IPS-18a (cell line): ENCODE measurements around the gene ASMTL.
"Not testable (repeated sequence)": the region's sequence is repeated elsewhere in the genome, so short reads cannot be mapped to it uniquely, and the experiment has no call there.

Experiments
- H3K27ac ChIP-seq: one replicate; pipeline ENCODE4 v1.5.1; 2013; ENCODE audit warnings: low read length
- H3K27me3 ChIP-seq: one replicate; pipeline ENCODE4 v1.6.1; 2013; ENCODE audit warnings: mild to moderate bottlenecking, low read length; ENCODE audit not compliant: control insufficient read depth, insufficient read depth
- H3K36me3 ChIP-seq: one replicate; pipeline ENCODE4 v1.6.1; 2013; ENCODE audit warnings: low read depth, low read length; ENCODE audit not compliant: control insufficient read depth
- H3K4me1 ChIP-seq: one replicate; pipeline ENCODE4 v1.6.1; 2013; ENCODE audit warnings: low read depth, low read length; ENCODE audit not compliant: control insufficient read depth
- H3K4me3 ChIP-seq: one replicate; pipeline ENCODE4 v1.5.1; 2013; ENCODE audit warnings: low read length
- H3K9ac ChIP-seq: one replicate; pipeline ENCODE4 v1.6.1; 2013; ENCODE audit warnings: mild to moderate bottlenecking, low read length, moderate library complexity
- H3K9me3 ChIP-seq: one replicate; pipeline ENCODE4 v1.6.1; 2013; ENCODE audit warnings: low read depth, low read length; ENCODE audit not compliant: control insufficient read depth

The ASMTL gene

DNA sequence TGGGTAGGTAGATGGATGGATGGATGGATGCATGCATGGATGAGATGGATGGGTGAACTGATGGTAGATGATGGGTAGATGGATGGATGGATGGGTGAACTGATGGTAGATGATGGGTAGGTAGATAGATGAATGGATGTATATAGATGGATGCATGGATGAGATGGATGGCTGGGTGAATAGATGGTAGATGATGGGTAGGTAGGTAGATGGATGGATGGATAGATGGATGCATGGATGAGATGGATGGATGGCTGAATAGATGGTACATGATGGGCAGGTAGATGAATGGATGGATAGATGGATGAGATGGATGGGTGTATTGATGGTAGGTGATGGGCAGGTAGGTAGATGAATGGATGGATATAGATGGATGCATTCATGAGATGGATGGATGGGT, 45.7 kb downstream of the ASMTL start:
- no peak overlapping the region for H3K4me3 ChIP-seq
- no peak overlapping the region for H3K27ac ChIP-seq
- no peak overlapping the region for H3K9ac ChIP-seq
- peaks cover 57% of the 10 kb centered on the region for H3K36me3 ChIP-seq
- no peaks in the 10 kb centered on the region for H3K9me3 ChIP-seq
- H3K27me3 ChIP-seq: no peaks in the 10 kb centered on the region
- H3K4me1 ChIP-seq: no peaks in the 10 kb centered on the region

DNA sequence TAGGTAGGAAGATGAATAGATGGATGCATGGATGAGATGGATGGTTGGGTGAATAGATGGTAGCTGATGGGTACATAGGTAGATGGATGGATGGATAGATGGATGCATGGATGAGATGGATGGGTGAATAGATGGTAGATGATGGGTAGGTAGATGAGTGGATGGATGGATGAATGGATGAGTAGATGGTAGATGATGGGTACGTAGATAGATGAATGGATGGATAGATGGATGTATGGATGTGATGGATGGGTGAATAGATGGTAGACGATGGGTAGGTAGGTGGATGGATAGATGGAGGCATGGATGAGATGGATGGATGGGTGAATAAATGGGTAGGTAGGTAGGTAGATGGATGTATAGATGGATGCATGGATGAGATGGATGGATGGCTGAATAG, 46.9 kb downstream of the ASMTL start:
- H3K27me3 ChIP-seq, H3K4me1 ChIP-seq, H3K4me3 ChIP-seq, H3K9ac ChIP-seq, H3K9me3 ChIP-seq, H3K27ac ChIP-seq: not testable (repeated sequence)
- H3K36me3 ChIP-seq: peaks cover 49% of the 10 kb centered on the region

DNA sequence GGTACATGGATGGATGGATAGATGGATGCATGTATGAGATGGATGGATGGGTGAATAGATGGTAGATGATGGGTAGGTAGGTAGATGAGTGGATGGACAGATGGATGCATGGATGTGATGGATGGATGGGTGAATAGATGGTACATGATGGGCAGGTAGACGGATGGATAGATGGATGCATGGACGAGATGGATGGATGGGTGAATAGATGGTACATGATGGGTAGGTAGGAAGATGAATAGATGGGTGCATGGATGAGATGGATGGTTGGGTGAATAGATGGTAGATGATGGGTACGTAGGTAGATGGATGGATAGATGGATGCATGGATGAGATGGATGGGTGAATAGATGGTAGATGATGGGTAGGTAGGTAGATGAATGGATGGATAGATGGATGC, 48.8 kb downstream of the ASMTL start:
- not testable (repeated sequence) for H3K4me1 ChIP-seq, H3K4me3 ChIP-seq, H3K9ac ChIP-seq, H3K27ac ChIP-seq, H3K9me3 ChIP-seq, H3K27me3 ChIP-seq
- H3K36me3 ChIP-seq: peaks cover 58% of the 10 kb centered on the region

DNA sequence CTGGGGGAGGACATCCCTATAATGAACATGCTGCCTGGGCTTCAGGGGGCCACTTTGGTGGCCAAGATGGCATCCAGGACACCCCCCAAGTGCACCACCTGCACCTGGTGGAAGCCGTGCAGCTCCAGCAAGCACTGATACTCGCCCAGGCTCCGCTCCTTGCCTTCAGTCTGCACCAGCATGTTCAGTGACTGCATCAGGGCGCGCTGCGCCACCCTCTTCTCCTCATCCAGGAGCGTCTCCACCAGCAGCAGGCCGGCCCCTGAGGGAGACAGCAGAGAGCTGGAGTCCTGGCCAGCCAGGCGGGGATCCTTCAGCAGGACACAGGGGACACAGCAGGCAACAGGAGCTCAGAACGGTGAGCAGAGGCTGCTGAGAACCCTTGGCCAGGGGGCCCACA, 49.5 kb downstream of the ASMTL start:
- no peak overlapping the region for H3K9ac ChIP-seq
- peaks cover 58% of the 10 kb centered on the region for H3K36me3 ChIP-seq
- no peaks in the 10 kb centered on the region for H3K27me3 ChIP-seq
- H3K27ac ChIP-seq: no peak overlapping the region
- no peaks in the 10 kb centered on the region for H3K9me3 ChIP-seq
- H3K4me3 ChIP-seq: no peak overlapping the region
- H3K4me1 ChIP-seq: no peaks in the 10 kb centered on the region

DNA sequence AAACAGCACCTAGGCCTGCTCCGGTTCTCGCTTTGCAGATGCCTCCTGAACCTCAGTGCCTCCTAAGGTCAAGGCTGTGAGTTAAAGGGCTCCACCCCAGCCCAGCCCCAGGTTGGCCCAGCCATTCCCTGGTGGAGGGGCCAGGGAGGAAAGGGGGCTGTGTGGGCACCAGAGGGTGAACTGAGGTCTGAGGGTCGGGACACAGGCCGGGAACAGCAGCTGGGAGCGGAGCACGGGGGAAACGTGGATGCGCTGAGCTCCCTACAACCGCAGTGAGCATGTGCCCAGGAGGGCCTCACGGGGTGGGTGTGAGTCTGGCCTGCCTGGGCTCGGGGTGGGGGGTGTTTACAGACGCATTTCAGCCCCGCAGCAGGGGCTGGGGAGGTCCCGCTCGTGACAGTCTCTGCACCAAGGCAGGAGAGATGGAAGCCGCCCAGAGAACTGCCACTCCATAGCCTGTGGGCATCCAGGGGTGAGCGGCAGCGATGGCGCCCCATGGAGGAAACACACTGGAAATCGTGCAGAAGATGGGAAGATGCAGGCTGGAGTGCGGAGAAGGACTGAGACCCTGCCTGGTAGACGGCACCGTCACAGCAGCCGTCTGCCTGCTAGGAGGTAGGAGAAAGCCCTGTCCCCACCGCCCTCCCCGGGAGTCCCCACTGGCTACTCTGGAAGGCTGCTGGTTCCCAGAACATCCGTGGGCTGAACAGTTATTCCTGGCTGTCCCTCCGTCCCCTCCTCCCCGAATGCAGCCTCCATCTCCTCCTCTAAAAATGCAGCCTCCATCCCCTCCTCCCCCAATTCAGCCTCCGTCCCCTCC, 50.9 kb downstream of the ASMTL start:
- Histone ChIP-seq H3K27me3 (no peaks in the 10 kb centered on the region), H3K36me3 (peaks cover 50% of the 10 kb centered on the region)

DNA sequence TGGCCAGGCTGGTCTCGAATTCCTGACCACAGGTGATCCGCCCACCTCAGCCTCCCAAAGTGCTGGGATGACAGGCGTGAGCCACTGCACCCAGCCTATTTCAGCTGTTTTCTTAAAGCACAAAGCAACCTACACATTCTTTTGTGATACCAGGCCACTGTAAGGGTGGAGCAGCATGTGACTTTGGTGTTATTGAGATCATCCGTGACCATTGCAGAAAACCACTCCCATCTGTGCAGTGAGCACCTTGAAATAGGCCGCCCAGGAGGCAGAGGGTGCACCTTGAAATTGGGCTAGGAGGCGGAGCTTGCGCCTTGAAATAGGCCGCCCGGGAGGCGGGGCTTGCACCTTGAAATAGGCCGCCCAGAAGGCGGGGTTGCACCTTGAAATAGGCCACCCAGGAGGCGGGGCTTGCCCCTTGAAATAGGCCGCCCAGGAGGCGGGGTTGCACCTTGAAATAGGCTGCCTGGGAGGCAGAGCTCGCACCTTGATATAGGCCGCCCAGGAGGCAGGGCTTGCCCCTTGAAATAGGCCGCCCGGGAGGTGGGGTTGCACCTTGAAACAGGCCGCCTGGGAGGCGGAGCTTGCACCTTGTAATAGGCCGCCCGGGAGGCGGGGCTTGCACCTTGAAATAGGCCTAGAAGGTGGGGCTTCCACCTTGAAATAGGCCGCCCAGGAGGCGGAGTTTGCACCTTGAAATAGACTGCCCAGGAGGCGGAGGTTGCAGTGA, 51.8 kb downstream of the ASMTL start:
- Histone ChIP-seq H3K9ac (no peak overlapping the region), H3K36me3 (peaks cover 48% of the 10 kb centered on the region)

More for the DNA sequence above, 50.9 kb downstream of the ASMTL start:
- H3K4me3 ChIP-seq: no peak overlapping the region
- H3K9me3 ChIP-seq: no peaks in the 10 kb centered on the region
- no peaks in the 10 kb centered on the region for H3K4me1 ChIP-seq
- H3K9ac ChIP-seq: no peak overlapping the region
- H3K27ac ChIP-seq: no peak overlapping the region

DNA sequence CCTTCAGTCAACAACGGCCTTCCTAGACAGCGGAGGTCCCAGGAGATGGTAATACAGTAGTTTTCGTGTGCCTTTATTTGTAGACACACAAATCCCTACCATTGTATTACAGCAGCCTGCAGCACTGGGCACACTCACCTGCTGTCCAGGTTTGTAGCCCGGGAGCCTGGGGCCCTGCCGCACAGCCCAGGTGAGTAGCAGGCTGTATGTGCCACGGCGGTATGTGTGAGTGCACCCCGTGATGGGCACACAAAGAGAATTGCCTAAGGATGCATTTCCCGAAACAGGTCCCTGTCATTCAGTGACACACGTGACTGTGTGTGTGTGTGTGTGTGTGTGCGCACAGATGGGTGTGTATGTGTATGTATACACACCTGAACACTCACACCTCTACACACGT, 52.7 kb downstream of the ASMTL start:
- H3K9me3 ChIP-seq: no peaks in the 10 kb centered on the region
- no peak overlapping the region for H3K9ac ChIP-seq
- H3K4me3 ChIP-seq: no peak overlapping the region
- H3K4me1 ChIP-seq: no peaks in the 10 kb centered on the region
- no peaks in the 10 kb centered on the region for H3K27me3 ChIP-seq
- no peak overlapping the region for H3K27ac ChIP-seq
- peaks cover 42% of the 10 kb centered on the region for H3K36me3 ChIP-seq

More for the DNA sequence above, 51.8 kb downstream of the ASMTL start:
- Histone ChIP-seq H3K9me3 (no peaks in the 10 kb centered on the region), H3K27me3 (no peaks in the 10 kb centered on the region), H3K4me3 (no peak overlapping the region), H3K4me1 (no peaks in the 10 kb centered on the region), H3K27ac (no peak overlapping the region)

DNA sequence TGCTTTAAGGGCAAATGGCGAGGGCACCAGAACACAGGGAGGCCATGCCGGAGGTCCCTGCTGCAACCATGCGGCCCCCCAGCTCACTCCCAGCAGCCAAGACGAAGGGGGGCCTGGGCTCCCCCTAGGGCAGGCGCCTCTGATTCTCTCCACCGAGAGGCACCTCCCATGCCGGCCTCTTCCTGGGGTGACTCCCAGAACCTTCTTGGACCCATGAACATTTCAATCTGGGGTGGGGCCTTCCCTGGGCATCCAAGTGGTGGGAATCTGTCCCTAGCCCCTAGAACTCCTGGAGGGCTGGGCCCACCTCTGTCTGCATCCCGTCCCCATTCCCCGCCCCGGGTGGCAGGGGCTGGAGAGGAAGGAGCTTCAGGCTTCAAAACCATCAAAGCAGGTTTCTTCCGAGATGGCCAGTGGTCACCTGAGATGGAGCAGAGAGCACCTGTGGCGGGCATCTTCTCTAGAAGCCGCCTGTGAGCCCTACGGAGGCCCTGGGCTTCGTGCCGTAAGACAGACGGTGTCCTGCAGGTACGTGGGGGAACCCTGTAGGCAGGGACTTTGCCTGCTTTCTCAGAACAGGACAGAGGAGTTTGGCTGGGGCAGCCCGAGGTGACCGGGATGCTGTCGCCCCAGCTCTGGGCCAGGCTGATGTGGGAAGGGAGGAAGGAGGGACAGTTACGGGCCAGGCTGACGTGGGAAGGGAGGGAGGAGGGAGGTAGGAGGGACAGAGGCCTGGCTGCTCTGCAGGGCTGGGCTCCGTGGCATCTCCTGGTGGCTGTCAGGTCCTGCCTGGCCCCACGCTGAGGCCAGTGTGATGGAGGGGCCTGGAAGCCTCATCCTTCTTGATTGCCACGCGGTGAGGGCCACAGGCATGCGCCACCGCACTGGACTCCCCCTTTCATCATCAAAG, 54.0 kb downstream of the ASMTL start:
- Histone ChIP-seq H3K9ac (no peak overlapping the region), H3K4me1 (no peaks in the 10 kb centered on the region), H3K9me3 (no peaks in the 10 kb centered on the region), H3K4me3 (no peak overlapping the region), H3K36me3 (peaks cover 28% of the 10 kb centered on the region), H3K27ac (no peak overlapping the region), H3K27me3 (no peaks in the 10 kb centered on the region)

DNA sequence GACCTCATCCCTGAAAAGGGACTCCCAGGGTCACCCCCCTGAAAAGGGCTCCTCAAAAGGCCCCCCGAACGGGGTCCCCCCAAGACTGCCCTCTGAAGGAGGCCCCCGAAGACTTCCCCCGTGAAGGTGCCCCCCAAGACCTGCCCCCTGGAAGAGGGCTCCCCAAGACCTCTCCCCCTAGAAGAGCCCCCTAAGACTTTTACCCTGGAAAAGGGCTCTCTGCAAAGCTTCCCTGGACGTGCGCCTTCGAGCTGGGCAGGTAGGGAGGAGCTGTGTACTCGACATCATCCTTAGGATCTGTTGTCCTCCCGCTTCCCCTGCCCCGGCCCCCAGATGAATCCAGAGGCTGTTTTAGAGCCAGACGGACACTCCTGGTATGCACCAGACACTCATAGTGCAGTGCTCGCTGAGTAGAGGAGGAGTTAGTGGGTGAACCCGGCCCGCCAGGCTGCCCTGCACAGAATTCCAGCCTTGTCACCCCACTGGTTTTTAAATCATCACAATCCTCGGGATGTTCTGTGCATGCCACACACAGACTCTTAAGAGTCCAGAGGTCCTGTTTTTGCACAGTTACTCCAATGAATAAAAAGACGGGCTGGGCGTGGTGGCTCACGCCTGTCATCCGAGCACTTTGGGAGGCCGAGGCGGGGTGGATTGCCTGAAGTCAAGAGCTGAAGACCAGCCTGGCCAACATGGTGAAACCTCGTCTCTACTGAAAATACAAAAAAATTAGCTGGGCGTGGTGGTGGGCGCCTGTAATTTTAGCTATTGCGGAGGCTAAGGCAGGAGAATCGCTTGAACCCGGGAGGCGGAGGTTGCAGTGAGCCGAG, 55.1 kb downstream of the ASMTL start:
- H3K9ac ChIP-seq: no peak overlapping the region
- H3K9me3 ChIP-seq: no peaks in the 10 kb centered on the region
- H3K4me1 ChIP-seq: no peaks in the 10 kb centered on the region
- H3K4me3 ChIP-seq: no peak overlapping the region
- H3K27me3 ChIP-seq: no peaks in the 10 kb centered on the region
- no peak overlapping the region for H3K27ac ChIP-seq
- H3K36me3 ChIP-seq: peaks cover 20% of the 10 kb centered on the region

DNA sequence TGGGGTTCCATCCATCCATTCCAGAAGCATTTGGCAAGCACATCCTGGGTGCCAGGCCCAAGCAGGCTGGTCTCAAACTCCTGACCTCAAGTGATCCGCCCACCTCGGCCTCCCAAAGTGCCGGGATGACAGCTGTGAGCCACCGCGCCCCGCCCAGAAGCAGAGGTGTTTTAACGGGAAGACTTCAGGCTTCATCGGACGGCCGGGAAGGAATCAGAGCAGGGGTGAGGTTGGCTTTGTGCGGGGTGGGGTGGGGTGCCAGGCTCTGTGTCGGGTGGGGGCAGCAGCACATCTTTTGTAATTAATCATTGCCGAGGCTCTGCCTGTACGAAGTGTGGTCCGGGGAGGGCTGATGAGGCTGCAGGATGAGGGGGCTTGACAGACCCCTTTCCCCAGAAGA, 55.7 kb downstream of the ASMTL start:
- H3K27ac ChIP-seq: no peak overlapping the region
- H3K4me3 ChIP-seq: no peak overlapping the region
- H3K36me3 ChIP-seq: peaks cover 20% of the 10 kb centered on the region
- no peak overlapping the region for H3K9ac ChIP-seq
- no peaks in the 10 kb centered on the region for H3K9me3 ChIP-seq
- H3K27me3 ChIP-seq: no peaks in the 10 kb centered on the region
- no peaks in the 10 kb centered on the region for H3K4me1 ChIP-seq
